Loucy (cell line): ENCODE data around the gene DEFB119.

Source experiments
- H2AFZ ChIP-seq: fragments of 200-600 bp; sonication (generic); 2 replicates; pipeline ENCODE4 v1.6.0; 2016; ENCODE audit warnings: antibody characterized with exemption, mild to moderate bottlenecking, low read length, moderate library complexity
- H3F3A ChIP-seq: fragments of 200-600 bp; 2 replicates; pipeline ENCODE4 v1.6.0; 2016; ENCODE audit warnings: antibody characterized with exemption, low read depth, mild to moderate bottlenecking
- H3K27me3 ChIP-seq: fragments of 200-600 bp; sonication (generic); 2 replicates; pipeline ENCODE4 v1.6.1; 2014; ENCODE audit warnings: low read length, mild to moderate bottlenecking; ENCODE audit not compliant: insufficient read depth, poor library complexity, severe bottlenecking
- H3K36me3 ChIP-seq: fragments of 200-600 bp; sonication (generic); 2 replicates; pipeline ENCODE4 v1.6.1; 2016; ENCODE audit warnings: low read length; ENCODE audit not compliant: insufficient read depth
- H3K4me1 ChIP-seq: fragments of 200-600 bp; sonication (generic); 2 replicates; pipeline ENCODE4 v1.5.1; 2014; ENCODE audit warnings: low read length, mild to moderate bottlenecking; ENCODE audit not compliant: insufficient read depth, poor library complexity, severe bottlenecking
- H3K4me2 ChIP-seq: fragments of 200-600 bp; sonication (generic); 2 replicates; pipeline ENCODE4 v1.6.0; 2014; ENCODE audit warnings: antibody characterized with exemption, low read length, low read depth, mild to moderate bottlenecking; ENCODE audit not compliant: poor library complexity, severe bottlenecking
- H3K4me3 ChIP-seq: fragments of 200-600 bp; sonication (generic); 2 replicates; pipeline ENCODE4 v1.5.1; 2014; ENCODE audit warnings: low read length, mild to moderate bottlenecking, mixed read lengths; ENCODE audit not compliant: poor library complexity, severe bottlenecking
- H3K79me2 ChIP-seq: fragments of 200-600 bp; sonication (generic); 2 replicates; pipeline ENCODE4 v1.6.1; 2014; ENCODE audit warnings: low read length; ENCODE audit not compliant: insufficient read depth
- H3K9ac ChIP-seq: fragments of 200-600 bp; sonication (generic); 2 replicates; pipeline ENCODE4 v1.6.0; 2014; ENCODE audit warnings: mild to moderate bottlenecking, low read depth, low read length, moderate library complexity; ENCODE audit not compliant: poor library complexity, severe bottlenecking
- H3K9me2 ChIP-seq: fragments of 200-600 bp; sonication (generic); replicated peaks from 2 replicates; pipeline ENCODE4 v1.6.1; 2016; ENCODE audit warnings: low read depth, low read length, mixed read lengths
- H3K9me3 ChIP-seq: fragments of 200-600 bp; sonication (generic); 2 replicates; pipeline ENCODE4 v1.6.1; 2014; ENCODE audit warnings: mild to moderate bottlenecking, antibody characterized with exemption, low read length, low read depth; ENCODE audit not compliant: insufficient read depth
- H4K20me1 ChIP-seq: fragments of 200-600 bp; sonication (generic); 2 replicates; pipeline ENCODE4 v1.6.0; 2014; ENCODE audit warnings: antibody characterized with exemption, low read length, mild to moderate bottlenecking; ENCODE audit not compliant: insufficient read depth, poor library complexity, severe bottlenecking
- EZH2phosphoT487 ChIP-seq: fragments of 200-600 bp; IDR thresholded peaks from 2 replicates; pipeline ENCODE4 v1.6.1; 2018; ENCODE audit warnings: antibody characterized with exemption, mild to moderate bottlenecking, moderate library complexity, borderline replicate concordance
- TF ChIP-seq, protein P1 (sequence below): fragments of 200-600 bp; sonication (generic); conservative IDR thresholded peaks from 2 replicates; pipeline ENCODE4 v1.5.1; 2014; ENCODE audit warnings: mild to moderate bottlenecking, antibody characterized with exemption, low read length

DEFB119 gene

DNA sequence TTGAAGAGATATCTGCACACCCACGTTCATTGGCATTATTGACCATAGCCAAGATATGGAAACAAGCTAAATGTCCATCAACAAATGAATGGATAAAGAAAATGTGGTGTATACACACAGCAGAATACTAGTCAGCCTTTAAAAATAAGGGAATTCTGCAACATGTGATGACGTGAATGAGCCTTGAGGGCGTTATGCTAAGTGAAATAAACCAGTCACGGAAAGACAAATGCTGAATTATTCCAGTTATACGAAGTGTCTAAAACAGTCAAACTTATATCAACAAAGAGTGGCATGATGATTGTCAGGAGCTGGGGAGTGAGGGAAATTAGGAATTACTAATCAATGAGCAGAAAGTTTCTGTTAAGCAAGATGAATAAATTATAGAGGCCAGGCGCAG is 24.0 kb upstream of the DEFB119 start:
- no peak for TF ChIP-seq EZH2phosphoT487
- TF ChIP-seq, protein P1, sequence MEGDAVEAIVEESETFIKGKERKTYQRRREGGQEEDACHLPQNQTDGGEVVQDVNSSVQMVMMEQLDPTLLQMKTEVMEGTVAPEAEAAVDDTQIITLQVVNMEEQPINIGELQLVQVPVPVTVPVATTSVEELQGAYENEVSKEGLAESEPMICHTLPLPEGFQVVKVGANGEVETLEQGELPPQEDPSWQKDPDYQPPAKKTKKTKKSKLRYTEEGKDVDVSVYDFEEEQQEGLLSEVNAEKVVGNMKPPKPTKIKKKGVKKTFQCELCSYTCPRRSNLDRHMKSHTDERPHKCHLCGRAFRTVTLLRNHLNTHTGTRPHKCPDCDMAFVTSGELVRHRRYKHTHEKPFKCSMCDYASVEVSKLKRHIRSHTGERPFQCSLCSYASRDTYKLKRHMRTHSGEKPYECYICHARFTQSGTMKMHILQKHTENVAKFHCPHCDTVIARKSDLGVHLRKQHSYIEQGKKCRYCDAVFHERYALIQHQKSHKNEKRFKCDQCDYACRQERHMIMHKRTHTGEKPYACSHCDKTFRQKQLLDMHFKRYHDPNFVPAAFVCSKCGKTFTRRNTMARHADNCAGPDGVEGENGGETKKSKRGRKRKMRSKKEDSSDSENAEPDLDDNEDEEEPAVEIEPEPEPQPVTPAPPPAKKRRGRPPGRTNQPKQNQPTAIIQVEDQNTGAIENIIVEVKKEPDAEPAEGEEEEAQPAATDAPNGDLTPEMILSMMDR = no peak
- H4K20me1 ChIP-seq = no peaks in the 10 kb centered on the region
- H3K36me3 ChIP-seq = no peaks in the 10 kb centered on the region
- no peaks in the 10 kb centered on the region for H3K4me1 ChIP-seq
- H3F3A ChIP-seq = no peaks in the 10 kb centered on the region
- H3K79me2 ChIP-seq = no peaks in the 10 kb centered on the region
- no peak overlapping the region for H3K4me2 ChIP-seq
- no peak overlapping the region for H3K4me3 ChIP-seq
- H3K9me3 ChIP-seq = no peaks in the 10 kb centered on the region
- H3K27me3 ChIP-seq = no peaks in the 10 kb centered on the region
- H3K9me2 ChIP-seq = no peaks in the 10 kb centered on the region
- H3K9ac ChIP-seq = no peak overlapping the region
- H2AFZ ChIP-seq = no peak overlapping the region

DNA sequence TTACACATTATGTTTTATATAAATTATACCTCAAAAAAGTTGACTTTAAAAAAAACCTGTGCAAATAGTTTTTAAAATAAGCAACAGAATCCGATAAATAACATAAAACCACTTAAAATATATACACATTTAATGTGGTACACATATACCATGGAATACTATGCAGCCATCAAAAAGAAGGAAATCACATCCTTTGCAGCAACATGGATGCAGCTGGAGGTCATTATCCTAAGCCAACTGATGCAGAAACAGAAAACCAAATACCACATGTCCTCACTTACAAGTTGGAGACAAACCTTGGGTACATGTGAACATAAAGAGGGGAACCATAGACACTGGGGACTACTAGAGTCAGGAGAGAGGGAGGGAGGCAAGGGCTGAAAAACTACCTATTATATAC is 19.6 kb upstream of the DEFB119 start:
- no peaks in the 10 kb centered on the region for H3K79me2 ChIP-seq
- H3K4me1 ChIP-seq = no peaks in the 10 kb centered on the region
- H3K9me3 ChIP-seq = no peaks in the 10 kb centered on the region
- H3K9me2 ChIP-seq = no peaks in the 10 kb centered on the region
- no peaks in the 10 kb centered on the region for H3K27me3 ChIP-seq
- no peak overlapping the region for H2AFZ ChIP-seq
- no peak overlapping the region for H3K4me2 ChIP-seq
- no peaks in the 10 kb centered on the region for H4K20me1 ChIP-seq
- TF ChIP-seq, protein P1 = no peak
- TF ChIP-seq EZH2phosphoT487 = no peak
- H3K4me3 ChIP-seq = no peak overlapping the region
- H3K36me3 ChIP-seq = no peaks in the 10 kb centered on the region
- no peaks in the 10 kb centered on the region for H3F3A ChIP-seq
- no peak overlapping the region for H3K9ac ChIP-seq

DNA sequence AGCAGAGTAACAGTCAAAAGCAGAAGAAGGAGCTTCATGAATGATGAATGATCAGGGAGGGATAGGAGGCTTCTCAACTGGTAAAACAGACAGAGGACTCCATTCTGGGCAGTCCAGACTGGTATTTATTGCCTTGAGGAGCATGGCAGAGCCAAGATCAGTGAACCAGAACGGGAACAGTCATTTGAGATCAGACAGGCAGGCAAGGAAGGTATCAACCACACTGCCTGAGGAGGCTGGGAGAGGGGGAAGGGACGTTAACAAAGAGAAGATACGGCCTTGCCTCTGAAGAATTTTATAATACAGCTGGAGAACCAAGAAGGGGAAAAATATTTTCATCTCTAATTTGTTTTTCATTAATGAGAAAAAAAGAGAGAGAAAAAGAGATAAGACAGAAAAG is 15.7 kb upstream of the DEFB119 start, which contains the start of gene DEFB121:
DEFB121 (minus strand) TSS at position 101 of the 400 bp plus-strand sequence; CDS start at position 38, 63 bp downstream.
- Histone ChIP-seq H3K9me2 (no peaks in the 10 kb centered on the region), H3K9ac (no peak within 1 kb of the TSS), H3K9me3 (no peaks in the 10 kb centered on the region; the same call in 1 of the 2 replicates), H3K36me3 (no peaks in the 10 kb centered on the region), H3K27me3 (no peaks in the 10 kb centered on the region), H3F3A (no peaks in the 10 kb centered on the region), H3K4me1 (no peaks in the 10 kb centered on the region), H2AFZ (no peak within 1 kb of the TSS), H3K79me2 (no peaks in the 10 kb centered on the region), H3K4me3 (no peak within 1 kb of the TSS), H4K20me1 (no peaks in the 10 kb centered on the region), H3K4me2 (no peak within 1 kb of the TSS)
- TF ChIP-seq EZH2phosphoT487 = no peak
- TF ChIP-seq, protein P1 = no peak
